ENCODE measurements around the gene CHST7. TPM values are rescaled to one million over a fixed set of nuclear protein-coding genes. Genes with fewer than 3 reads are reported as not detected.
A peak's percentile ranks its signal among the peaks of the same experiment; 100 is the strongest.

The CHST7 gene
- total and polyA plus RNA-seq, 10 of the 15 experiments (the other 5 are each of a cell fraction or from before 2014, with no cell fraction given): 0.58 to 11.0 (median 5.4) TPM

DNA sequence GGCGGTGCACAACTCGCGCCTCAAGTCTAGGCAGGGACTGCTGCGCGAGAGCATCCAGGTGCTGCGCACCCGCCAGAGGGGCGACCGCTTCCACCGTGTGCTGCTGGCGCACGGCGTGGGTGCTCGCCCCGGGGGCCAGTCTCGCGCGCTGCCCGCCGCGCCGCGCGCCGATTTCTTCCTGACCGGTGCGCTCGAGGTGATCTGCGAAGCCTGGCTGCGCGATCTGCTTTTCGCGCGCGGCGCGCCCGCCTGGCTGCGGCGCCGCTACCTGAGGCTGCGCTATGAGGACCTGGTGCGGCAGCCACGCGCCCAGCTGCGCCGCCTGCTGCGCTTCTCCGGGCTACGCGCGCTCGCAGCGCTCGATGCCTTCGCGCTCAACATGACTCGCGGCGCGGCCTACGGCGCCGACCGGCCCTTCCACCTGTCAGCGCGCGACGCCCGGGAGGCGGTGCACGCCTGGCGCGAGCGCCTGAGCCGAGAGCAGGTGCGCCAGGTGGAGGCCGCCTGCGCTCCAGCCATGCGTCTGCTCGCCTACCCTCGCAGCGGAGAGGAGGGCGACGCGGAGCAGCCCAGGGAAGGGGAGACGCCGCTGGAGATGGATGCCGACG lies 1.3 kb downstream of the CHST7 start (continued):
- TF ChIP-seq, protein P1, sequence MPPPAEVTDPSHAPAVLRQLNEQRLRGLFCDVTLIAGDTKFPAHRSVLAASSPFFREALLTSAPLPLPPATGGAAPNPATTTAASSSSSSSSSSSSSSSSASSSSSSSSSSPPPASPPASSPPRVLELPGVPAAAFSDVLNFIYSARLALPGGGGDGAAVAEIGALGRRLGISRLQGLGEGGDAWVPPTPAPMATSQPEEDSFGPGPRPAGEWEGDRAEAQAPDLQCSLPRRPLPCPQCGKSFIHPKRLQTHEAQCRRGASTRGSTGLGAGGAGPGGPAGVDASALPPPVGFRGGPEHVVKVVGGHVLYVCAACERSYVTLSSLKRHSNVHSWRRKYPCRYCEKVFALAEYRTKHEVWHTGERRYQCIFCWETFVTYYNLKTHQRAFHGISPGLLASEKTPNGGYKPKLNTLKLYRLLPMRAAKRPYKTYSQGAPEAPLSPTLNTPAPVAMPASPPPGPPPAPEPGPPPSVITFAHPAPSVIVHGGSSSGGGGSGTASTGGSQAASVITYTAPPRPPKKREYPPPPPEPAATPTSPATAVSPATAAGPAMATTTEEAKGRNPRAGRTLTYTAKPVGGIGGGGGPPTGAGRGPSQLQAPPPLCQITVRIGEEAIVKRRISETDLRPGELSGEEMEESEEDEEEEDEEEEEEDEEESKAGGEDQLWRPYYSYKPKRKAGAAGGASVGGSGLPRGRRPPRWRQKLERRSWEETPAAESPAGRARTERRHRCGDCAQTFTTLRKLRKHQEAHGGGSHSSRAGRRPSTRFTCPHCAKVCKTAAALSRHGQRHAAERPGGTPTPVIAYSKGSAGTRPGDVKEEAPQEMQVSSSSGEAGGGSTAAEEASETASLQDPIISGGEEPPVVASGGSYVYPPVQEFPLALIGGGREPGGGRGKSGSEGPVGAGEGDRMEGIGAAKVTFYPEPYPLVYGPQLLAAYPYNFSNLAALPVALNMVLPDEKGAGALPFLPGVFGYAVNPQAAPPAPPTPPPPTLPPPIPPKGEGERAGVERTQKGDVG (CRISPR knock-in tag; IDR thresholded peaks at IDR 0.05): no peak
- TF ChIP-seq JUND (IDR thresholded peaks at IDR 0.05; ENCODE audit: low read depth, low read length) (no peak), MYC (IDR thresholded peaks at IDR 0.05; ENCODE audit: insufficient read depth, insufficient read length, insufficient replicate concordance, low read length, severe bottlenecking) (no peak), PAX5 (IDR thresholded peaks at IDR 0.05; ENCODE audit: borderline replicate concordance, low read depth, low read length) (no peak), KLF5 (IDR thresholded peaks at IDR 0.05; ENCODE audit: partially characterized antibody) (no peak), POLR2A (IDR thresholded peaks at IDR 0.05; ENCODE audit: low read depth, low read length) (peak; percentile 20; the same call in 1 of the 2 replicates), NRF1 (conservative IDR thresholded peaks at IDR 0.05; ENCODE audit: low read depth, low read length) (no peak), TCF12 (IDR thresholded peaks at IDR 0.05; ENCODE audit: low read depth, low read length) (0 out of 2 replicates have a peak, but pooled peaks have one; percentile 13), CBX3 (IDR thresholded peaks at IDR 0.05; ENCODE audit: borderline replicate concordance, low read depth) (no peak), SMC3 (IDR thresholded peaks at IDR 0.05; ENCODE audit: borderline replicate concordance, low read length) (no peak), ETV6 (conservative IDR thresholded peaks at IDR 0.05 in 1 of 2, IDR thresholded peaks at IDR 0.05 in 1 of 2; ENCODE audit: borderline replicate concordance in 1 of 2, low read depth in 1 of 2) (no peak)
- TF ChIP-seq, protein P2, sequence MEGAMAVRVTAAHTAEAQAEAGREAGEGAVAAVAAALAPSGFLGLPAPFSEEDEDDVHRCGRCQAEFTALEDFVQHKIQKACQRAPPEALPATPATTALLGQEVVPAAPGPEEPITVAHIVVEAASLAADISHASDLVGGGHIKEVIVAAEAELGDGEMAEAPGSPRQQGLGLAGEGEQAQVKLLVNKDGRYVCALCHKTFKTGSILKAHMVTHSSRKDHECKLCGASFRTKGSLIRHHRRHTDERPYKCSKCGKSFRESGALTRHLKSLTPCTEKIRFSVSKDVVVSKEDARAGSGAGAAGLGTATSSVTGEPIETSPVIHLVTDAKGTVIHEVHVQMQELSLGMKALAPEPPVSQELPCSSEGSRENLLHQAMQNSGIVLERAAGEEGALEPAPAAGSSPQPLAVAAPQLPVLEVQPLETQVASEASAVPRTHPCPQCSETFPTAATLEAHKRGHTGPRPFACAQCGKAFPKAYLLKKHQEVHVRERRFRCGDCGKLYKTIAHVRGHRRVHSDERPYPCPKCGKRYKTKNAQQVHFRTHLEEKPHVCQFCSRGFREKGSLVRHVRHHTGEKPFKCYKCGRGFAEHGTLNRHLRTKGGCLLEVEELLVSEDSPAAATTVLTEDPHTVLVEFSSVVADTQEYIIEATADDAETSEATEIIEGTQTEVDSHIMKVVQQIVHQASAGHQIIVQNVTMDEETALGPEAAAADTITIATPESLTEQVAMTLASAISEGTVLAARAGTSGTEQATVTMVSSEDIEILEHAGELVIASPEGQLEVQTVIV (IDR thresholded peaks at IDR 0.05; ENCODE audit: borderline replicate concordance, partially characterized antibody): no peak
- TF ChIP-seq, protein P3, sequence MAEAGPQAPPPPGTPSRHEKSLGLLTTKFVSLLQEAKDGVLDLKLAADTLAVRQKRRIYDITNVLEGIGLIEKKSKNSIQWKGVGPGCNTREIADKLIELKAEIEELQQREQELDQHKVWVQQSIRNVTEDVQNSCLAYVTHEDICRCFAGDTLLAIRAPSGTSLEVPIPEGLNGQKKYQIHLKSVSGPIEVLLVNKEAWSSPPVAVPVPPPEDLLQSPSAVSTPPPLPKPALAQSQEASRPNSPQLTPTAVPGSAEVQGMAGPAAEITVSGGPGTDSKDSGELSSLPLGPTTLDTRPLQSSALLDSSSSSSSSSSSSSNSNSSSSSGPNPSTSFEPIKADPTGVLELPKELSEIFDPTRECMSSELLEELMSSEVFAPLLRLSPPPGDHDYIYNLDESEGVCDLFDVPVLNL (IDR thresholded peaks at IDR 0.05; ENCODE audit: low read depth, low read length): no peak
- TF ChIP-seq, protein P4, sequence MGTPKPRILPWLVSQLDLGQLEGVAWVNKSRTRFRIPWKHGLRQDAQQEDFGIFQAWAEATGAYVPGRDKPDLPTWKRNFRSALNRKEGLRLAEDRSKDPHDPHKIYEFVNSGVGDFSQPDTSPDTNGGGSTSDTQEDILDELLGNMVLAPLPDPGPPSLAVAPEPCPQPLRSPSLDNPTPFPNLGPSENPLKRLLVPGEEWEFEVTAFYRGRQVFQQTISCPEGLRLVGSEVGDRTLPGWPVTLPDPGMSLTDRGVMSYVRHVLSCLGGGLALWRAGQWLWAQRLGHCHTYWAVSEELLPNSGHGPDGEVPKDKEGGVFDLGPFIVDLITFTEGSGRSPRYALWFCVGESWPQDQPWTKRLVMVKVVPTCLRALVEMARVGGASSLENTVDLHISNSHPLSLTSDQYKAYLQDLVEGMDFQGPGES (IDR thresholded peaks at IDR 0.05): no peak
- TF ChIP-seq, protein P5, sequence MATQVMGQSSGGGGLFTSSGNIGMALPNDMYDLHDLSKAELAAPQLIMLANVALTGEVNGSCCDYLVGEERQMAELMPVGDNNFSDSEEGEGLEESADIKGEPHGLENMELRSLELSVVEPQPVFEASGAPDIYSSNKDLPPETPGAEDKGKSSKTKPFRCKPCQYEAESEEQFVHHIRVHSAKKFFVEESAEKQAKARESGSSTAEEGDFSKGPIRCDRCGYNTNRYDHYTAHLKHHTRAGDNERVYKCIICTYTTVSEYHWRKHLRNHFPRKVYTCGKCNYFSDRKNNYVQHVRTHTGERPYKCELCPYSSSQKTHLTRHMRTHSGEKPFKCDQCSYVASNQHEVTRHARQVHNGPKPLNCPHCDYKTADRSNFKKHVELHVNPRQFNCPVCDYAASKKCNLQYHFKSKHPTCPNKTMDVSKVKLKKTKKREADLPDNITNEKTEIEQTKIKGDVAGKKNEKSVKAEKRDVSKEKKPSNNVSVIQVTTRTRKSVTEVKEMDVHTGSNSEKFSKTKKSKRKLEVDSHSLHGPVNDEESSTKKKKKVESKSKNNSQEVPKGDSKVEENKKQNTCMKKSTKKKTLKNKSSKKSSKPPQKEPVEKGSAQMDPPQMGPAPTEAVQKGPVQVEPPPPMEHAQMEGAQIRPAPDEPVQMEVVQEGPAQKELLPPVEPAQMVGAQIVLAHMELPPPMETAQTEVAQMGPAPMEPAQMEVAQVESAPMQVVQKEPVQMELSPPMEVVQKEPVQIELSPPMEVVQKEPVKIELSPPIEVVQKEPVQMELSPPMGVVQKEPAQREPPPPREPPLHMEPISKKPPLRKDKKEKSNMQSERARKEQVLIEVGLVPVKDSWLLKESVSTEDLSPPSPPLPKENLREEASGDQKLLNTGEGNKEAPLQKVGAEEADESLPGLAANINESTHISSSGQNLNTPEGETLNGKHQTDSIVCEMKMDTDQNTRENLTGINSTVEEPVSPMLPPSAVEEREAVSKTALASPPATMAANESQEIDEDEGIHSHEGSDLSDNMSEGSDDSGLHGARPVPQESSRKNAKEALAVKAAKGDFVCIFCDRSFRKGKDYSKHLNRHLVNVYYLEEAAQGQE (IDR thresholded peaks at IDR 0.05; ENCODE audit: low read depth, low read length): no peak
- TF ChIP-seq, protein P6, sequence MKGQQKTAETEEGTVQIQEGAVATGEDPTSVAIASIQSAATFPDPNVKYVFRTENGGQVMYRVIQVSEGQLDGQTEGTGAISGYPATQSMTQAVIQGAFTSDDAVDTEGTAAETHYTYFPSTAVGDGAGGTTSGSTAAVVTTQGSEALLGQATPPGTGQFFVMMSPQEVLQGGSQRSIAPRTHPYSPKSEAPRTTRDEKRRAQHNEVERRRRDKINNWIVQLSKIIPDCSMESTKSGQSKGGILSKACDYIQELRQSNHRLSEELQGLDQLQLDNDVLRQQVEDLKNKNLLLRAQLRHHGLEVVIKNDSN (IDR thresholded peaks at IDR 0.05; ENCODE audit: borderline replicate concordance, extremely low read length, insufficient read depth, low read depth, low read length): no peak

Measured in GM12878 (cell line).